Measurements from ENCODE around the gene KCNE3.

The KCNE3 gene

GRCh38 chr11:74471037-74471436, 3.7 kb upstream of the KCNE3 start:
- DNase-seq: no peak

- DNase-seq: no peak
Measured at GRCh38 chr11:74470526-74470925, 3.2 kb upstream of the KCNE3 start.

GRCh38 chr11:74468936-74469335, 1.6 kb upstream of the KCNE3 start:
- DNase-seq: no peak

- no peak for DNase-seq
Measured at GRCh38 chr11:74468521-74468920, 1.2 kb upstream of the KCNE3 start.

- DNase-seq: no peak
Measured at GRCh38 chr11:74468058-74468457, 709 bp upstream of the KCNE3 start.

- DNase-seq: no peak
Measured at GRCh38 chr11:74465291-74465708, 2.0 kb downstream of the KCNE3 start.

- no peak for DNase-seq
Measured at GRCh38 chr11:74464746-74465145, 2.6 kb downstream of the KCNE3 start.

- DNase-seq: no peak
Measured at GRCh38 chr11:74463216-74463615, 4.1 kb downstream of the KCNE3 start.

GRCh38 chr11:74462631-74463030, 4.7 kb downstream of the KCNE3 start:
- DNase-seq: no peak

GRCh38 chr11:74462009-74462408, 5.3 kb downstream of the KCNE3 start:
- no peak for DNase-seq

GRCh38 chr11:74460481-74461154, 6.7 kb downstream of the KCNE3 start:
- peak; percentile 47 for DNase-seq

- no peak for DNase-seq
Measured at GRCh38 chr11:74460065-74460464, 7.3 kb downstream of the KCNE3 start.

- no peak for DNase-seq
Measured at GRCh38 chr11:74459584-74459983, 7.8 kb downstream of the KCNE3 start.

GRCh38 chr11:74457356-74457755, 10.0 kb downstream of the KCNE3 start:
- no peak for DNase-seq

GRCh38 chr11:74453373-74453975, 13.9 kb downstream of the KCNE3 start:
- peak; percentile 76 for DNase-seq

- DNase-seq: no peak
Measured at GRCh38 chr11:74452366-74452765, 15.0 kb downstream of the KCNE3 start.

- no peak for DNase-seq
Measured at GRCh38 chr11:74450318-74450717, 17.0 kb downstream of the KCNE3 start.

GRCh38 chr11:74449369-74449931, 17.9 kb downstream of the KCNE3 start:
- peak; percentile 90 for DNase-seq

GRCh38 chr11:74447720-74448119, 19.6 kb downstream of the KCNE3 start:
- DNase-seq: no peak

- DNase-seq: no peak
Measured at GRCh38 chr11:74446532-74446938, 20.8 kb downstream of the KCNE3 start.

GRCh38 chr11:74444173-74444826, 23.0 kb downstream of the KCNE3 start:
- no peak for DNase-seq

GRCh38 chr11:74443071-74443864, 24.1 kb downstream of the KCNE3 start:
- DNase-seq: no peak

- no peak for DNase-seq
Measured at GRCh38 chr11:74442636-74443035, 24.7 kb downstream of the KCNE3 start.
